ENCODE results near the gene E2F1.
"Not testable (repeated sequence)": the region's sequence is repeated elsewhere in the genome, so short reads cannot be mapped to it uniquely, and the experiment has no call there.

E2F1 gene

GRCh38 chr20:33644313-33645071 lies 41.7 kb downstream of the E2F1 start:
- H2AFZ ChIP-seq = no peak overlapping the region
- H3K9ac ChIP-seq = no peak overlapping the region
- no peak overlapping the region for H3K4me3 ChIP-seq (ENCODE audit: low read depth, low read length)
- H3K79me2 ChIP-seq = no peaks in the 10 kb centered on the region
- no peaks in the 10 kb centered on the region for H3K27me3 ChIP-seq (ENCODE audit: control insufficient read depth, insufficient read depth, low read length)
- H3K27ac ChIP-seq = no peak overlapping the region
- H3K4me1 ChIP-seq = no peaks in the 10 kb centered on the region
- TF ChIP-seq CTCF (IDR thresholded peaks at IDR 0.05) = no peak
- no peaks in the 10 kb centered on the region for H3K9me3 ChIP-seq (ENCODE audit: control insufficient read depth, low read length)
- peak overlapping the region; percentile 26 for H3K4me2 ChIP-seq (ENCODE audit: low read length)
- H3K36me3 ChIP-seq (ENCODE audit: control insufficient read depth, insufficient read depth, low read length) = no peaks in the 10 kb centered on the region

GRCh38 chr20:33640287-33640686 lies 45.9 kb downstream of the E2F1 start:
- Histone ChIP-seq H3K27ac (no peak overlapping the region), H3K9ac (no peak overlapping the region), H3K79me2 (no peaks in the 10 kb centered on the region), H3K4me3 (ENCODE audit: low read depth, low read length) (no peak overlapping the region), H3K9me3 (ENCODE audit: control insufficient read depth, low read length) (no peaks in the 10 kb centered on the region), H3K36me3 (ENCODE audit: control insufficient read depth, insufficient read depth, low read length) (no peaks in the 10 kb centered on the region), H2AFZ (no peak overlapping the region), H3K4me1 (peaks cover 3% of the 10 kb centered on the region), H3K27me3 (ENCODE audit: control insufficient read depth, insufficient read depth, low read length) (no peaks in the 10 kb centered on the region), H3K4me2 (ENCODE audit: low read length) (no peak overlapping the region)
- no peak for TF ChIP-seq CTCF (IDR thresholded peaks at IDR 0.05)

- H3K4me2 ChIP-seq (ENCODE audit: low read length) = no peak overlapping the region
- no peaks in the 10 kb centered on the region for H3K79me2 ChIP-seq
- H3K9me3 ChIP-seq (ENCODE audit: control insufficient read depth, low read length) = no peaks in the 10 kb centered on the region
- TF ChIP-seq CTCF (IDR thresholded peaks at IDR 0.05) = no peak
- H3K4me1 ChIP-seq = peaks cover 3% of the 10 kb centered on the region
- H3K4me3 ChIP-seq (ENCODE audit: low read depth, low read length) = no peak overlapping the region
- no peaks in the 10 kb centered on the region for H3K27me3 ChIP-seq (ENCODE audit: control insufficient read depth, insufficient read depth, low read length)
- H3K36me3 ChIP-seq (ENCODE audit: control insufficient read depth, insufficient read depth, low read length) = no peaks in the 10 kb centered on the region
- no peak overlapping the region for H3K27ac ChIP-seq
- no peak overlapping the region for H3K9ac ChIP-seq
- H2AFZ ChIP-seq = no peak overlapping the region
These were observed 49.4 kb downstream of the E2F1 start for GRCh38 chr20:33636776-33637175.

- TF ChIP-seq CTCF (IDR thresholded peaks at IDR 0.05) = no peak
- H3K9ac ChIP-seq = no peak overlapping the region
- no peak overlapping the region for H3K4me3 ChIP-seq (ENCODE audit: low read depth, low read length)
- H3K27me3 ChIP-seq (ENCODE audit: control insufficient read depth, insufficient read depth, low read length) = no peaks in the 10 kb centered on the region
- H3K27ac ChIP-seq = no peak overlapping the region
- no peaks in the 10 kb centered on the region for H3K79me2 ChIP-seq
- peaks cover 3% of the 10 kb centered on the region for H3K4me1 ChIP-seq
- no peaks in the 10 kb centered on the region for H3K36me3 ChIP-seq (ENCODE audit: control insufficient read depth, insufficient read depth, low read length)
- H3K4me2 ChIP-seq (ENCODE audit: low read length) = no peak overlapping the region
- H3K9me3 ChIP-seq (ENCODE audit: control insufficient read depth, low read length) = no peaks in the 10 kb centered on the region
- H2AFZ ChIP-seq = no peak overlapping the region
These were observed 50.8 kb downstream of the E2F1 start for GRCh38 chr20:33635341-33635740.

- not testable (repeated sequence) for H3K27ac ChIP-seq; H3K9me3 ChIP-seq (ENCODE audit: control insufficient read depth, low read length); H3K4me2 ChIP-seq (ENCODE audit: low read length); H2AFZ ChIP-seq; H3K79me2 ChIP-seq; H3K4me3 ChIP-seq (ENCODE audit: low read depth, low read length); H3K9ac ChIP-seq; H3K27me3 ChIP-seq (ENCODE audit: control insufficient read depth, insufficient read depth, low read length); H3K36me3 ChIP-seq (ENCODE audit: control insufficient read depth, insufficient read depth, low read length); H3K4me1 ChIP-seq
These were observed 54.3 kb downstream of the E2F1 start for GRCh38 chr20:33631910-33632309.
